ENCODE measurements around the gene RNF14.

Gene RNF14

DNA sequence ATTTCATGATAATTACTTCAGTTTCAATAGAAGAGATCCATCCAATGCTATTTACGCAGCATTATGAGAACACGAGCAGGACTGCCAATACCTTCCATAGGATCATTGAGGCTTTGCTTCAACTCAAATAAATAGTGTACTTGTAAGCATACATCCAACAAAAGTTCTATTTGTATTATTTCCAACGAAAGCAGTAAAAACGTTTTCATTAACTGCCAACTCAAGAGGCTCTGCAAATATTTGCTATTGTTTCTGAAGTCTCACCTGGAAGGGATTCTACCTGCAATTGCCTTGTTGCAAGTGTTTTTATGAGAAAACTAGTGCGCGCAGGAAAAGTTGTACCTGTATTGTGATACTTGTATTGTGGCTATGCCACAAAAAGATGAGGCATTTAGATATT lies 54.9 kb downstream of the RNF14 start (continued):
- TF ChIP-seq ZNF24 (tag by site-specific recombination; IDR thresholded peaks at IDR 0.05), result no peak
- TF ChIP-seq, protein P1, sequence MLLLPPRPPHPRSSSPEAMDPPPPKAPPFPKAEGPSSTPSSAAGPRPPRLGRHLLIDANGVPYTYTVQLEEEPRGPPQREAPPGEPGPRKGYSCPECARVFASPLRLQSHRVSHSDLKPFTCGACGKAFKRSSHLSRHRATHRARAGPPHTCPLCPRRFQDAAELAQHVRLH (tag by site-specific recombination; IDR thresholded peaks at IDR 0.05), result no peak
- no peak for TF ChIP-seq ZNF629 (tag by site-specific recombination; IDR thresholded peaks at IDR 0.05)
- TF ChIP-seq, protein P2, sequence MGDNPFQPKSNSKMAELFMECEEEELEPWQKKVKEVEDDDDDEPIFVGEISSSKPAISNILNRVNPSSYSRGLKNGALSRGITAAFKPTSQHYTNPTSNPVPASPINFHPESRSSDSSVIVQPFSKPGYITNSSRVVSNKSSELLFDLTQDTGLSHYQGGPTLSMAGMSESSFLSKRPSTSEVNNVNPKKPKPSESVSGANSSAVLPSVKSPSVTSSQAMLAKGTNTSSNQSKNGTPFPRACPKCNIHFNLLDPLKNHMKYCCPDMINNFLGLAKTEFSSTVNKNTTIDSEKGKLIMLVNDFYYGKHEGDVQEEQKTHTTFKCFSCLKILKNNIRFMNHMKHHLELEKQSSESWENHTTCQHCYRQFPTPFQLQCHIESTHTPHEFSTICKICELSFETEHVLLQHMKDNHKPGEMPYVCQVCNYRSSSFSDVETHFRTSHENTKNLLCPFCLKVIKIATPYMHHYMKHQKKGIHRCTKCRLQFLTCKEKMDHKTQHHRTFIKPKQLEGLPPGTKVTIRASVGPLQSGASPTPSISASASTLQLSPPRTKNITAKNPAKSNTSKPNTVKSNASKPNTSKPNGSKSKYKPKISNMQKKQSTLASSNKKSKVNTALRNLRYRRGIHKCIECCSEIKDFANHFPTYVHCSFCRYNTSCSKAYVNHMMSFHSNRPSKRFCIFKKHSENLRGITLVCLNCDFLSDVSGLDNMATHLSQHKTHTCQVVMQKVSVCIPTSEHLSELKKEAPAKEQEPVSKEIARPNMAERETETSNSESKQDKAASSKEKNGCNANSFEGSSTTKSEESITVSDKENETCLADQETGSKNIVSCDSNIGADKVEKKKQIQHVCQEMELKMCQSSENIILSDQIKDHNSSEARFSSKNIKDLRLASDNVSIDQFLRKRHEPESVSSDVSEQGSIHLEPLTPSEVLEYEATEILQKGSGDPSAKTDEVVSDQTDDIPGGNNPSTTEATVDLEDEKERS (tag by site-specific recombination; IDR thresholded peaks at IDR 0.05), result no peak
- TF ChIP-seq ZFP3 (tag by site-specific recombination; IDR thresholded peaks at IDR 0.05; ENCODE audit: low read depth), result no peak
- TF ChIP-seq, protein P3, sequence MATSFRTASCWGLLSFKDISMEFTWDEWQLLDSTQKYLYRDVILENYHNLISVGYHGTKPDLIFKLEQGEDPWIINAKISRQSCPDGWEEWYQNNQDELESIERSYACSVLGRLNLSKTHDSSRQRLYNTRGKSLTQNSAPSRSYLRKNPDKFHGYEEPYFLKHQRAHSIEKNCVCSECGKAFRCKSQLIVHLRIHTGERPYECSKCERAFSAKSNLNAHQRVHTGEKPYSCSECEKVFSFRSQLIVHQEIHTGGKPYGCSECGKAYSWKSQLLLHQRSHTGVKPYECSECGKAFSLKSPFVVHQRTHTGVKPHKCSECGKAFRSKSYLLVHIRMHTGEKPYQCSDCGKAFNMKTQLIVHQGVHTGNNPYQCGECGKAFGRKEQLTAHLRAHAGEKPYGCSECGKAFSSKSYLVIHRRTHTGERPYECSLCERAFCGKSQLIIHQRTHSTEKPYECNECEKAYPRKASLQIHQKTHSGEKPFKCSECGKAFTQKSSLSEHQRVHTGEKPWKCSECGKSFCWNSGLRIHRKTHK (tag by site-specific recombination; IDR thresholded peaks at IDR 0.05), result no peak
- no peak for TF ChIP-seq GLI2 (tag by site-specific recombination; IDR thresholded peaks at IDR 0.05; ENCODE audit: borderline replicate concordance, low read depth)
- no peak for TF ChIP-seq ZNF529 (tag by site-specific recombination; IDR thresholded peaks at IDR 0.05; ENCODE audit: insufficient replicate concordance)
- no peak for TF ChIP-seq ZNF311 (tag by site-specific recombination; IDR thresholded peaks at IDR 0.05; ENCODE audit: borderline replicate concordance)
- TF ChIP-seq ZNF660 (tag by site-specific recombination; IDR thresholded peaks at IDR 0.05), result no peak
- TF ChIP-seq MZF1 (tag by site-specific recombination; IDR thresholded peaks at IDR 0.05; ENCODE audit: borderline replicate concordance), result no peak
- TF ChIP-seq SCRT1 (tag by site-specific recombination; IDR thresholded peaks at IDR 0.05; ENCODE audit: borderline replicate concordance), result no peak

DNA sequence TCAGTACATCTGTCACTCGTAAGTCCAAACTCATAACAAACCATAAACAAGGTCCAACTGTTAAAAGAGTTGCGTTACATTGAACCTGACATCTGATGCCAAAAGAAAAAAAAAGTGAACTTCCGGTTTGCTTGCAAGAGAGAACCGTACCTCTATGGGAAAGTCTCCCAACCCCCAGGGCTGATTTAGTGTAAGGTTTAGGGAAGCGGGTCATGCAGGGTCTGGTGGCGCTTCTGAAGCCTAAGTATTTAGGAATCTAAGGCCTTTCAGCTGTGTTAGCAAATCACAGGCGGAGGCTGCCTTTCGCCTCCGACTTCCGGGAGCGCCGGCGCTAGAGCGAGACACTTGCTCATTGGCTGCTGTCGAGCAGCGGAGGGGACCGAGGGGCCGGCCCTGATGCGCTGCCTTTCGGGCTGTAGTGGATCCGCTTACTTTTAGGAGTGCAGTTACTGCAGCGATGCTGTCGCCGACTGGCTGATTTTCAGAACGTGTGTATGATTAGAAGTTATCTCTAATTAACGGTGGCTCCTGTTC lies 55.9 kb downstream of the RNF14 start:
- ChIA-PET POLR2A (interaction anchor here (0.6 to 1.8 kb wide), 5 partner anchors 12 to 85 kb away, joined by 3 to 6 read pairs (median 4); partner anchors contain the start of gene GNPDA1), CTCF (interaction anchor here (0.6 to 1.6 kb wide), 8 partner anchors 10 to 652 kb away, joined by 3 to 6 read pairs (median 3); no protein-coding TSS in a partner anchor)
- Histone ChIP-seq H3K9me3 (ENCODE audit: control insufficient read depth, insufficient read depth, low read depth, low read length) (no peaks in the 10 kb centered on the region), H3K36me3 (ENCODE audit: control insufficient read depth in 2 of 2, insufficient read depth in 1 of 2, low read length in 2 of 2) (no peaks in the 10 kb centered on the region), H3K4me1 (ENCODE audit: control insufficient read depth, insufficient read depth, low read length) (0 out of 2 replicates have a peak, but pooled peaks cover 3% of the 10 kb centered on the region), H3K4me3 (ENCODE audit: low read depth, low read length) (peak overlapping the region; percentile 35), H3K27ac (ENCODE audit: extremely low read depth, low read depth, low read length) (peak overlapping the region; percentile 77)
- TF ChIP-seq, protein P4, sequence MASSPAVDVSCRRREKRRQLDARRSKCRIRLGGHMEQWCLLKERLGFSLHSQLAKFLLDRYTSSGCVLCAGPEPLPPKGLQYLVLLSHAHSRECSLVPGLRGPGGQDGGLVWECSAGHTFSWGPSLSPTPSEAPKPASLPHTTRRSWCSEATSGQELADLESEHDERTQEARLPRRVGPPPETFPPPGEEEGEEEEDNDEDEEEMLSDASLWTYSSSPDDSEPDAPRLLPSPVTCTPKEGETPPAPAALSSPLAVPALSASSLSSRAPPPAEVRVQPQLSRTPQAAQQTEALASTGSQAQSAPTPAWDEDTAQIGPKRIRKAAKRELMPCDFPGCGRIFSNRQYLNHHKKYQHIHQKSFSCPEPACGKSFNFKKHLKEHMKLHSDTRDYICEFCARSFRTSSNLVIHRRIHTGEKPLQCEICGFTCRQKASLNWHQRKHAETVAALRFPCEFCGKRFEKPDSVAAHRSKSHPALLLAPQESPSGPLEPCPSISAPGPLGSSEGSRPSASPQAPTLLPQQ (tag by site-specific recombination; IDR thresholded peaks at IDR 0.05), result 0 out of 2 replicates have a peak, but pooled peaks have one; percentile 44
- TF ChIP-seq ZNF560 (tag by site-specific recombination; IDR thresholded peaks at IDR 0.05; ENCODE audit: borderline replicate concordance), result no peak
- no peak for TF ChIP-seq REPIN1 (tag by site-specific recombination; IDR thresholded peaks at IDR 0.05; ENCODE audit: low read depth)
- TF ChIP-seq, protein P5, sequence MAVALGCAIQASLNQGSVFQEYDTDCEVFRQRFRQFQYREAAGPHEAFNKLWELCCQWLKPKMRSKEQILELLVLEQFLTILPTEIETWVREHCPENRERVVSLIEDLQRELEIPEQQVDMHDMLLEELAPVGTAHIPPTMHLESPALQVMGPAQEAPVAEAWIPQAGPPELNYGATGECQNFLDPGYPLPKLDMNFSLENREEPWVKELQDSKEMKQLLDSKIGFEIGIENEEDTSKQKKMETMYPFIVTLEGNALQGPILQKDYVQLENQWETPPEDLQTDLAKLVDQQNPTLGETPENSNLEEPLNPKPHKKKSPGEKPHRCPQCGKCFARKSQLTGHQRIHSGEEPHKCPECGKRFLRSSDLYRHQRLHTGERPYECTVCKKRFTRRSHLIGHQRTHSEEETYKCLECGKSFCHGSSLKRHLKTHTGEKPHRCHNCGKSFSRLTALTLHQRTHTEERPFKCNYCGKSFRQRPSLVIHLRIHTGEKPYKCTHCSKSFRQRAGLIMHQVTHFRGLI (tag by site-specific recombination; IDR thresholded peaks at IDR 0.05), result no peak
- peak; percentile 94 for TF ChIP-seq IKZF3 (tag by site-specific recombination; IDR thresholded peaks at IDR 0.05)
- peak; percentile 26; the same call in 1 of the 2 replicates for TF ChIP-seq ZBTB8A (tag by site-specific recombination; IDR thresholded peaks at IDR 0.05)
- TF ChIP-seq ZNF558 (tag by site-specific recombination; IDR thresholded peaks at IDR 0.05), result peak; percentile 76; the same call in 1 of the 2 replicates
- no peak for TF ChIP-seq GLI4 (tag by site-specific recombination; IDR thresholded peaks at IDR 0.05)
- no peak for TF ChIP-seq ZNF354C (tag by site-specific recombination; IDR thresholded peaks at IDR 0.05; ENCODE audit: borderline replicate concordance, low read depth)
- TF ChIP-seq ZFP41 (tag by site-specific recombination; IDR thresholded peaks at IDR 0.05; ENCODE audit: borderline replicate concordance), result no peak
- no peak; the same call in 1 of the 2 replicates for TF ChIP-seq GFI1B (tag by site-specific recombination; IDR thresholded peaks at IDR 0.05)
- no peak for TF ChIP-seq ZNF785 (tag by site-specific recombination; IDR thresholded peaks at IDR 0.05)
- no peak for TF ChIP-seq TCF7L2 (IDR thresholded peaks at IDR 0.05; ENCODE audit: borderline replicate concordance, low read depth, low read length)
- TF ChIP-seq ZFHX2 (tag by site-specific recombination; conservative IDR thresholded peaks at IDR 0.05), result no peak

Measured in HEK293 (cell line).